ENCODE data around the gene TRIM16.

- TF ChIP-seq CTCF (IDR thresholded peaks at IDR 0.05) (no peak), POLR2A (IDR thresholded peaks at IDR 0.05) (no peak)
These were observed 20.9 kb downstream of the TRIM16 start for GRCh38 chr17:15663176-15663575.

All from esophagus squamous epithelium (tissue), 4 donors.